ENCODE measurements around the gene SYT1. TPM values are rescaled to one million over a fixed set of nuclear protein-coding genes. Genes with fewer than 3 reads are reported as not detected.

SYT1 gene
- total RNA-seq, 4 donors from 2014 or later = 1.4 to 4.1 (median 1.8) TPM

- Histone ChIP-seq H3K27me3 (no peaks in the 10 kb centered on the region), H3K36me3 (no peaks in the 10 kb centered on the region), H3K4me3 (no peak overlapping the region), H3K9me3 (no peaks in the 10 kb centered on the region), H3K27ac (no peak overlapping the region), H3K4me1 (no peaks in the 10 kb centered on the region)
- no peak for DNase-seq
- TF ChIP-seq, protein P1, sequence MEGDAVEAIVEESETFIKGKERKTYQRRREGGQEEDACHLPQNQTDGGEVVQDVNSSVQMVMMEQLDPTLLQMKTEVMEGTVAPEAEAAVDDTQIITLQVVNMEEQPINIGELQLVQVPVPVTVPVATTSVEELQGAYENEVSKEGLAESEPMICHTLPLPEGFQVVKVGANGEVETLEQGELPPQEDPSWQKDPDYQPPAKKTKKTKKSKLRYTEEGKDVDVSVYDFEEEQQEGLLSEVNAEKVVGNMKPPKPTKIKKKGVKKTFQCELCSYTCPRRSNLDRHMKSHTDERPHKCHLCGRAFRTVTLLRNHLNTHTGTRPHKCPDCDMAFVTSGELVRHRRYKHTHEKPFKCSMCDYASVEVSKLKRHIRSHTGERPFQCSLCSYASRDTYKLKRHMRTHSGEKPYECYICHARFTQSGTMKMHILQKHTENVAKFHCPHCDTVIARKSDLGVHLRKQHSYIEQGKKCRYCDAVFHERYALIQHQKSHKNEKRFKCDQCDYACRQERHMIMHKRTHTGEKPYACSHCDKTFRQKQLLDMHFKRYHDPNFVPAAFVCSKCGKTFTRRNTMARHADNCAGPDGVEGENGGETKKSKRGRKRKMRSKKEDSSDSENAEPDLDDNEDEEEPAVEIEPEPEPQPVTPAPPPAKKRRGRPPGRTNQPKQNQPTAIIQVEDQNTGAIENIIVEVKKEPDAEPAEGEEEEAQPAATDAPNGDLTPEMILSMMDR (IDR thresholded peaks at IDR 0.05) = no peak
These were observed 141.7 kb downstream of the SYT1 start for GRCh38 chr12:79006306-79006705.

- Histone ChIP-seq H3K36me3 (no peaks in the 10 kb centered on the region), H3K4me1 (no peaks in the 10 kb centered on the region), H3K9me3 (no peaks in the 10 kb centered on the region), H3K27ac (no peak overlapping the region), H3K4me3 (no peak overlapping the region), H3K27me3 (no peaks in the 10 kb centered on the region)
- no peak for DNase-seq
- no peak for TF ChIP-seq POLR2A (IDR thresholded peaks at IDR 0.05)
- TF ChIP-seq, protein P1 (IDR thresholded peaks at IDR 0.05) = no peak
These were observed 144.0 kb downstream of the SYT1 start for GRCh38 chr12:79008591-79008990.

GRCh38 chr12:79012636-79013035 is 148.1 kb downstream of the SYT1 start:
- Histone ChIP-seq H3K4me3 (no peak overlapping the region), H3K27ac (no peak overlapping the region)
- TF ChIP-seq POLR2A (IDR thresholded peaks at IDR 0.05) = no peak
- TF ChIP-seq, protein P1 (IDR thresholded peaks at IDR 0.05) = no peak

DNA sequence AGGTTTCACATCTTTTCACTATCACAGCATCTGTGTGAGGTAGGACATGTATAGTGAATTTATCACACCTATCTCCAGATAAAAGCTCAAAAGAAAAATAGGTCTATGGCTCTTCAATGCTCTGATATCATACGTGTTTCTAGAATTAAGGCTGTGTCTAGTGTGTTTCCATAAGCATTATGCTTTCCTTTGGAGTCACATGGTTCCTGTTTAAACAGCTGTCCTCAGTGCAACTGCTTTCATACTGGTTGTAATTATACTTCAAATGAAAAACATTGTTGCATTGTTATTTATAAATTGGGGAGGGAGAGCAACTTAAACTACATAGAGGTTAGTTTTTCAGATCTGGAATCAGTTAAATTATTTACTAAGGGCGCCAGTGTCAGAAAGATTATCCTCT is 151.6 kb downstream of the SYT1 start:
- Histone ChIP-seq H3K27me3 (no peaks in the 10 kb centered on the region), H3K9me3 (no peaks in the 10 kb centered on the region), H3K36me3 (no peaks in the 10 kb centered on the region), H3K27ac (no peak overlapping the region), H3K4me1 (no peaks in the 10 kb centered on the region), H3K4me3 (no peak overlapping the region)
- DNase-seq = no peak
- no peak for TF ChIP-seq POLR2A (IDR thresholded peaks at IDR 0.05)
- TF ChIP-seq, protein P1 (IDR thresholded peaks at IDR 0.05) = no peak

More at GRCh38 chr12:79012636-79013035, 148.1 kb downstream of the SYT1 start:
- Histone ChIP-seq H3K36me3 (no peaks in the 10 kb centered on the region), H3K4me1 (no peaks in the 10 kb centered on the region), H3K9me3 (no peaks in the 10 kb centered on the region), H3K27me3 (no peaks in the 10 kb centered on the region)
- DNase-seq = no peak

- Histone ChIP-seq H3K36me3 (no peaks in the 10 kb centered on the region), H3K27me3 (no peaks in the 10 kb centered on the region), H3K9me3 (no peaks in the 10 kb centered on the region), H3K4me1 (no peaks in the 10 kb centered on the region), H3K4me3 (no peak overlapping the region), H3K27ac (no peak overlapping the region)
- TF ChIP-seq, protein P1 (IDR thresholded peaks at IDR 0.05) = no peak
- no peak for TF ChIP-seq POLR2A (IDR thresholded peaks at IDR 0.05)
- DNase-seq = no peak
These were observed 155.1 kb downstream of the SYT1 start for GRCh38 chr12:79019672-79020071.

DNA sequence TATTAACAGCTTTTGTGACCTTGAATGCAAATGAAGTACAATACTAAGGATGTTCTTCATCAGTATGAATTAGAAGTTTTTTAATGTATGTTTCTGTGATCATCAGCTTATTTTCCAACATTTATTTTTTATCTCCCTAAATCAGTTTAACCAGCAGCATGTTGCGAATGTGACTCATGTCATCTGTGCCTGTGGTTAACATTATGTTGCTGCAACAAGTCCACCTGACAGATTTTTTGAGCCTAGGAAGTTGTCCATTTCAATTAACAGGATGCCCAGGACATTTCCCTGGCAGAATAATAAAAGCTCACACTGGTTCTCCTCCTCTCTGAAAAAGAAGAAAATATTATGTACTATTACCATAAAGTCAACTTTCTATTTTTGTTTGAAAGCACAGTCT is 155.5 kb downstream of the SYT1 start:
- Histone ChIP-seq H3K9me3 (no peaks in the 10 kb centered on the region), H3K36me3 (no peaks in the 10 kb centered on the region), H3K4me3 (no peak overlapping the region), H3K27me3 (no peaks in the 10 kb centered on the region), H3K4me1 (no peaks in the 10 kb centered on the region), H3K27ac (no peak overlapping the region)
- no peak for DNase-seq
- TF ChIP-seq POLR2A (IDR thresholded peaks at IDR 0.05) = no peak
- TF ChIP-seq, protein P1 (IDR thresholded peaks at IDR 0.05) = no peak

Measured in Peyer's patch (tissue), 4 donors.